LoVo (cell line): ENCODE measurements around the gene ANKRD55.
"Not testable (repeated sequence)": the region's sequence is repeated elsewhere in the genome, so short reads cannot be mapped to it uniquely, and the experiment has no call there.

Source experiments
- DNase-seq: peaks from one replicate; pipeline ENCODE4 v3.0.0-alpha.2; 2016; ENCODE audit warnings: low spot score

ANKRD55 gene

DNA sequence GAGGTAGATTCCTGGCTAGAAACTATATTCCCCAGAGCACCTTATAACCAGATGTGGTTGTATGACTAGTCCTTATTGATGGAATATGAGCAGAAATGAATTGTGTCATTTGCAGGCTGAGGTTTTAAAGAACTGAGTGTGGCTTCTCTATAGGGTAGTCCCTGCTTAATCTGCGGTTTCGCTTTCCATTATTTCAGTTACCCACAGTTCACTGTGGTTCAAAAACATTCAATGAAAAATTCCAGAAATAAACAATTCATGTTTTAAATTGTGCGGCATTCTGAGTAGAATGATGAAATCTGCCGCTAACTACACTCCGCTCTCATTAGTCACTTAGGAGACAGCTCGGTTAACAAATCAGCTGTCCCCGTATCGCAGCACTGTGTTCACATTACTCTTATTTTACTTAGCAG lies 65.1 kb downstream of the ANKRD55 start:
- DNase-seq: no peak

DNA sequence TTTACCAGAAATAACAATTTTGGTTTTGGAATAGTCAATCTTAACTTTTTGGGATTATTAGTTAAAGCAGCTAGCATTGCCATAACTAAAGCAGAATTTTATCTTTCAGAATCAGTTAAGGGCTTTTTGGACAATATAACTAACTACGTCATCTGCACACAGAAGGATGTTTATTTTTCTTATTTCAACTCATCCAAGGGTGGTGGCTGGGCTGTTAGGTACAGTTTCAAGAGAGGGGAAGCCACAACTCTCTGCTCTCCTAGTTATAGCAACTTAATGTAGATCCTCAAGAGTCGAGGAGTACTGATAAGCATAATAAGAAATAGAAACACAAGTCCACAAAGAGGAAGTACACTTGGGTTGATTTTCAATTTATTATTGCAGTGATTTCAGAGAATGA lies 65.6 kb downstream of the ANKRD55 start:
- no peak for DNase-seq

DNA sequence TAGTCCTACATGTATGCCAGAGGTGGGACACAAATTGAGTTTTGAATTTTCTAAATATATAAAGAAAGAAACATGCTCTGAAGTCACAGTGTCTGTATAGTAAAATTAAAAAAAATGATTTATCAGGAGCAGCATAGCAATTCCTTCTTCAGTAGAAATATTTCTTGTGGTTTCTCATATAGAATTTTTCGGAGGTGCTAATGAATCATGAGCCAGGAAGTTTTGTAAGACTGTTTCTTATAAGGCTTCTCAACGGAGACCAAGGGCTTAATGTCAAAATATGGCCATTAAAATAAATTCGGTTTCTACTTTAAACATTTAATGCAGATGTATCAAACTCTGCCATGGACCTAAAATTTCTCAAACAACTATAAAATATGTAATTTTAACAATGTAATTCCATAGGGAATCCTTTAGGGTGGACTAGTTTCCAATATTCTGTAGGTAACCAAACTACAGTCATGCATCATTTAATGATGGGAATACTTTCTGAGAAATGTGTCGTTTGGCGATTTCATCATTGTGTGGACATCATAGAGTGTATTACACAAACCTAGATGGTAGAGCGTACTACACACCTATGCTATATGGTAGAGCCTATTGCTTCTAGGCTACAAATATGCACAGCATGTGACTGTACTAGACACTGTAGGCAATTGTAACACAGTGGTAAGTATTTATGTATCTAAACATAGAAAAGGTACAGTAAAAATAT lies 66.3 kb downstream of the ANKRD55 start:
- no peak for DNase-seq

DNA sequence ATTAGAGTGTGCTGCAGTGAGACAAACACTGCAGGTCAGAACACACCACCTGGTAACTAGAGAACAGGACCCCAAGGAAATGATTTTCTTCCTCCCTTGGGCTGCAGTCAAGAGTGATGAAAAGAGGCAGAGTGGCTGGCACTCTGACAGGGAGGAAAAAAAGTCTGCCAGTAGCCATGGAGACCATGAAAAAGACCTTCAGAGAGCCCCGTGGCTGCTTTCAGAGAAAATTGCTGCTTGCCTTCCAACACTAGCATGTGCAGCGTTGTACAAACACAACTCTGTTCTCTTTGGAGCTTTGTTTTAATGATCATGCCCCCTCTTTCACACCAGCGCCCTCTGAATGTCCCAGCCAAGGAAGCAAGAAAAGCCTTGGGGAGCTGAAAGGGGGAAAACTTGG lies 68.8 kb downstream of the ANKRD55 start:
- no peak for DNase-seq

DNA sequence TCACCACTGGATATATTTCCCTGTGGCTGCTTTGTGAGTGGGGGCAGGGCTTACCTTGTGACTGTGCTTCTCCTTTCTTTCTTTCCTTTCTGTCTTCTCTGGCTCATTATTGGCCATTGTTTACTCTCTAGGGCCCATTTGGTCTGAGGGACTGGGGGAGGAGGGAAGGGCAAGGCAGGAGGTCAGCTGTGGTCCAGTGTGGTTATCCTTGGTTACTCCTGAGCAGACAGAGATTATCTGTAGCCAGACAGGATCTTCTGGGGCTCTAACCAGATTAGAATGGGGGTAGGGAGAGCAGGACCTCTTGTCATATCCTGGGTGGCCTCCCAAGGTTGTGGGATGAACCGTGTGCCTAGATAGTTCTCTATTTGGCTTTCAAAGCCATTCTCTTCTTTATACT lies 71.2 kb downstream of the ANKRD55 start:
- DNase-seq: no peak

DNA sequence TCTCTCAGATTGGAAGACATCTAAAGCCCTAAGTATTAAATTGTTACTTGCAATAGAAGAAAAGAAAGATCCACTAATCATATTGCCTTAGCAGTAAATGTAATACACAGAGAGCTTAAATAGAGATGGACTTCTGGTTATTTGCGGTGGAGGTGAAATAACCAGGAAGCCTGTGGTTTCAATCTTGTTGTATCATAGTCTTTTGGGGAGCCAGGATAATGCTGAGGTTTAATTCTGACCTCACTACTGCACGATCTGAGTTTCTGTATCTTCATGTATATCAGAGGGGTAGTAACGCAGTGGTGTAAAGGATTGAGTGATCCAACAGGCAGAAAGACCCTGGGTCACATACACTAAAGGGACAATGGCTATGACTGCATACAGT lies 71.7 kb downstream of the ANKRD55 start:
- DNase-seq: no peak

DNA sequence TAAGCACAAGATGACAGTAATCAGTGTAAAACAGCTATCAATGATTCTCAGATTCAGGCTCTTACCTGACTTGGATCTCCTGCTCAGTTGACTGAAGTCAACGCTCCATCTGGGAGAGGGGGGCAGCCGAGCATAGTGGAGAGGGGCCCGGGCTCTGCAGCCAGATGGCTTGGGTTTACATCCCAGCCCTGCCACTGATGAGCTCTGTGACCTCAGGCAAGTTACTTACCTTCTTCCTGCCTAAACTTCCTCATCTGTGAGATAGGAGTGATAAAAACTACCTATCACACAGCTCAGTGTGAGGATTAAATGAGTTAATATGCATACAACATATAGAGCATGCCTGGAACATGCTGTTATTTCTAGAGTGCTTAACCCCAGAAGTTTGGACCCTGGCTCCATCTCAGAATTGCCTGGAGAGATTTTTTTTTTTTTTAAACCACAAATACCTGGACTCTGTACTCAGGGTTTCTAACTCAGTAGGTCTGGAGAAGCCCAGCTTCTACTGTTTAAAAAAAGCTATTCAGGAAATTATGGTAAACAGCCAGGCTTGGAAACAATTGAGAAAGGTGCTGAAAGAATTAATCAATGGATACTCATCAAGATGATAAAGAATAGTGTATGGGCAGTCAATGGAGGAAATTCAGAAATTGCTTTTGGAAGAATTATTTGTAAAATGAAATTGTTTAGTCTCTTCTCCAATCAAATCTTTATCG lies 72.2 kb downstream of the ANKRD55 start:
- DNase-seq: no peak

DNA sequence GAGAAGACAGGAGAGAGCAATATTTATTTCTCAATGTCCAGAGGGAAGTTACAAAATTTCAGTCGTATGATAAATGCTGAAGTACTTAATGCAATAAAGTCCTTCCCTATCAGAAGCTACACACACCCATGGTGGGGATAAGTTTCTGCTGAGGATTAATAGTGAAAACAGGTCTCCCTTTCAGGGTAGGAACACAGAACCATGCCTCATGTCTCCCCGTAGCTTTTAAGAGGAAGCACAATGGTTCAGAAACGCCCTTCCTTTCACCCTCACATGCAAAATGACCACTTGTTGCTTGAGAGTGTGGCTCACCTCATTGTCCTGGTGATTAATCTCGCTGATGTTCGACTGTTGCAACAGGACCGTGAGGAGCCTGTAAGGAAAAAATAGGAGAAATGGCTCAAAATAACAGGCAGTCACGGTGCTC lies 73.6 kb downstream of the ANKRD55 start:
- DNase-seq: no peak

DNA sequence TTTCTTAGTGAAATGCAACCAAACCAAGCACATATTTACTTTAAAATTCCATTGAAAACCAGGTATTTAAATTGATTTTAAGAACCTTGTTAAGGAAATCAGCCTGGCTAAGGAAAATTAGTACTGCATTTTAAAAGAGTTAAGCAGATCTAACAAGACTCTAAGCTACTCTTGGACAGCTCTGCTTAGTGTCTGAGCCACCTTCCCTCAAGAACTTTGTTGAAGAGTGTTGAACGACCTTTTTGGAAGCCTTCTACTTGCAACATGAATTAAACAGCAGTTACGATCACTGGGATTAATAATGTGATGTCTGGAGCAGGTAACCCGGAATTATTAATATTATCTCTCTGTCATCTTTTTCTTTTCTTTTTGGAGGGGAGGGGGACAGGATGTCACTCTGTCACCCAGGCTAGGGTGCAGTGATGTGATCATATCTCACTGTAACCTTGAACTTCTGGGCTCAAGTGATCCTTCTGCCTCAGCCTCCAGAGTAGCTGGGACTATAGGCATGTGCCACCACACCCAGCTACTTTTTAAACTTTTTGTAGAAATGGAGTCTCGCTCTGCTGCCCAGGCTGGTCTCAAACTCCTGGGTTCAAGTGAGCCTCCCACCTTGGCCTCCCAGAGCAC lies 74.7 kb downstream of the ANKRD55 start:
- no peak for DNase-seq

DNA sequence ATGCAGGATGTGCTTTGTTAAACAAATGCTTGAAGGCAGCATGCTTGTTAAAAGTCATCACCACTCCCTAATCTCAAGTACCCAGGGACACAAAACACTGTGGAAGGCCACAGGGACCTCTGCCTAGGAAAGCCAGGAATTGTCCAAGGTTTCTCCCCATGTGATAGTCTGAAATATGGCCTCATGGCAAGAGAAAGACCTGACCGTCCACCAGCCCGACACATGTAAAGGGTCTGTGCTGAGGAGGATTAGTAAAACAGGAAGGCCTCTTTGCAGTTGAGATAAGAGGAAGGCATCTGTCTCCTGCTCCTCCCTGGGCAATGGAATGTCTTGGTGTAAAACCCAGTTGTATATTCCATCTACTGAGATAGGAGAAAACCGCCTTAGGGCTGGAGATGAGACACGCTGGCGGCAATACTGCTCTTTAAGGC lies 75.9 kb downstream of the ANKRD55 start:
- not testable (repeated sequence) for DNase-seq

DNA sequence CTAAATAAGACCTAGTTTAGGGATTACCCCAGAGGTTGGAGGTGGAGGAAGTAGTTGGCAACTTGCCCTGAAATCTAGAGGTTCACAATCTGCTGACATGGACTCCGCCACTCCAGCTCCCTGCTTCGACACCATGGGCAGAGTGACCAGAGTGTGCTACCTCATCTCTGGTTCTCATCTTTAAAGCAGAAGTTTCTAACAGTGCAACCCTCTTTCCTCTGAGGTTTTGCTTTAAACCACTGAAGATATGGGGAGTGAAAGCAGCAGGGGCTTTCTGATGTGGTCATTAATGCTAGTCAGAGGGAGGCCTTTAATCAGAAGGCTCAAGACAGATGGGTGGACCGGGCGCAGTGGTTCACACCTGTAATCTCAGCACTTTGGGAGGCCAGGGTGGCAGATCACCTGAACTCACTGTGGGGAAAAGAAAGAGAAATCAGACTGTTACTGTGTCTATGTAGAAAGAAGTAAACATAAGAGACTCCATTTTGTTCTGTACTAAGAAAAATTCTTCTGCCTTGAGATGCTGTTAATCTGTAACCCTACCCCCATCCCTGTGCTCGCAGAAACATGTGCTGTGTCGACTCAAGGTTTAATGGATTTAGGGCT lies 76.4 kb downstream of the ANKRD55 start:
- not testable (repeated sequence) for DNase-seq

DNA sequence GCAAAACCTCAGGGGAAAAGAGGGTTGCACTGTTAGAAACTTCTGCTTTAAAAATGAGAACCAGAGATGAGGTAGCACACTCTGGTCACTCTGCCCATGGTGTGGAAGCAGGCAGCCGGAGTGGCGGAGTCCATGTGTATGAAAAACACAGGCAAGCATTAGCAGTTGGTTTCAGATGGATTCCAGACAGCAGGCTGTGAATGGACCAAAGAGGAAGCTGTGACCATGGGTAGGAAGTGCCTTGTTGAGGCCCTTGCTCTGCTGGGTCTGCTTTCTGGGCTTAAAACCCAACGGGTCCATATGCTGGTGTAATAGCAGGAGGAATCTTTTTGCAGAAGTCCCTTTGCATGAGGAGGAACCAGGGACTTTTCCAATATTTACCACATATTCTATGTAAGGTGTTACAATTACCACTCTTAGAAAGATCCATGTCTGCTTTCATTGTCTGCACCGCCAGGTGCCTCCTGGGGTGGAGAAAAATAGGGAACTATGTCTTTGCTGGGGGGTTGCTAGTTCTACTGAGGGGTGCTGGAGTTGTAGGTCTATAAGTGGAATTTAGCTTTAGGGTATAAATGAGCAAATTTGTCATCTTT lies 77.0 kb downstream of the ANKRD55 start:
- DNase-seq: no peak

DNA sequence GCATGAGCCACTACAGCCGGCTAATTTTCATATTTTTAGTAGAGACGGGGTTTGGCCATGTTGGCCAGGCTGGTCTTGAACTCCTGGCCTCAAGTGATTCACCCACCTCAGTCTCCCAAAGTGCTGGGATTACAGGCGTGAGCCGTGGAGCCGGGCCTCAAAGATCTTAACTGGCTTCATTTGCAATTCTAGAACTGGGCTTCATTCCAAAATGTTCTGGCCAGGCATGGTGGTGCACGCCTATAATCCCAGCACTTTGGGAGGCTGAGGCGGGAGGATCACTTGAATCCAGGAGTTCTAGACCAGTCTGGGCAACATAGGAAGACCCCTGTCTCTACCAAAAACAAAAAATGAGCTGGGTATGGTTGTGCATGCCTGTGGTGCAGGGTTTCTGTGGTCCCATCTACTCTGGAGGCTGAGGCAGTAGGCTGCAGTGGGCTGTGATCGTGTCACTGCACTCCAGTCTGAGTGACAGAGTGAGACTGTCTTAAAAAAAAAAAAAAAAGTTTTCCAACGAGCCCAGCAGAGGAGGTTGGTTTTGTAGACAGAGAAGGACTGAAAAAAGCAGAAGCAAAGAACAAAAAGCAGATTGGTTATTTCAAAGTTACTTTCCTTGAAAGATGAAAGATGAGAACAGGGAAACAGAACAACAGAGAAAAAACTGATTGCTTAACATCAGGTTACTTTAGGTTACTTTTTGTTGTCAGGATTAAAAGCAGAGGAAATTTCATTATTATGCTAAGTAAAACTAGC lies 78.2 kb downstream of the ANKRD55 start:
- no peak for DNase-seq

DNA sequence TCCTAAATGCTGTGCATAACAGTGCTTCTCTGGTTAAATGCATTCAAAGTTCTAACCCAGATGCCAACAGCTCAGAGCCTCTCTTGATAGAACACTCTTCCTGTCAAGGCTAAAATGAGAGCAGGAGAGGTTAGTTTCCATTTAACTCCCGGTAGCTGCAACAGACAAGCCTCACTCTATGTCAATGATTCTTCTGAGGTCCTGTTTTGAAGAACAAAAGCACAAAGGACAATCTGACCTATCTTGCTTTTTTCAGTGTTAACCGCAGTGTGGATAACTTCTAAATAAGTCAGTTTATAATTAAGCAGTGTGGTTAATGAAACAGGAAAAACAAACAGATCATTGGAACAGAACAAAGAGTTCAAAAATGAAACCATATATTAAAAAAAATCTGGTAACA lies 80.7 kb downstream of the ANKRD55 start:
- no peak for DNase-seq

DNA sequence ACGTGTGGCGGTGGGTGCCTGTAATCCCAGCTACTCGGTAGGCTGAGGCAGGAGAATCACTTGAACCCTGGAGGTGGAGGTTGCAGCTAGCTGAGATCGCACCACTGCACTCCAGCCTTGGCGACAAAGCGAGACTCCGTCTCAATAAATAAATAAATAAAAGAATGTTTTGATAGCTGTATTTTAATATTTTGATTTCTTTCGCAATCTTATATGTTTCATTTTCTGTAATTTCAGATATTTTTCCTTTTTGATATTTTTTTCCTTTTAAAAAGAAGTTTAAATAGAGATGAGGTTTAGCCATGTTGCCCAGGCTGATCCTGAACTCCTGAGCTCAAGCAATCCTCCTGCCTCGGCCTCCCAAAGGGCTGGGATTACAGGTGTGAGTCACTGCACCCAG lies 82.4 kb downstream of the ANKRD55 start:
- not testable (repeated sequence) for DNase-seq

DNA sequence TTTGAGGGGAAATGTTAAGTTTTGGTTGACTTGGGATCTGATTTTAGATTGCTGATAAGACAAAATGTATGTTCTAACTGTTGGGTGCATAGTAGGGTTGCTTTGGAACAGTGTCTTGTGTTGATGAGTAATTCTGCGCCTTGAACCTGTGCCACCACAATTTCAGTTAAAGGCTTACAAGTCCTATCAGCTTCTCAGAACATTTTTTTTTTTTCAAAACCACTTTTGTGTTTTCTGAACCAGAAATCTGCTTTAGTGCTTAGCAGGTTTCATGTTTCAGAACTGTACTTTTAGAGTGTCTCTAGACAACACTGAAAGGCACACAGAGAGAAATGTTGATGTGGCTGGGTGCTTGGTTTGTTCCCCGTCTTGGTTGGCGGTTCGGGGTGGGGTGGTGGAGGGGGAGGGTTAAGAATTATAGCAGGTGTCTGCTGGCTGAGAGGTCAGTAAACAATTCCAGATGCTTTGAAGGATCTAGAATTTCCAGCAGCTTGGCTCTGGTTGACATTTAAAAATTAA lies 84.6 kb downstream of the ANKRD55 start:
- DNase-seq: no peak

DNA sequence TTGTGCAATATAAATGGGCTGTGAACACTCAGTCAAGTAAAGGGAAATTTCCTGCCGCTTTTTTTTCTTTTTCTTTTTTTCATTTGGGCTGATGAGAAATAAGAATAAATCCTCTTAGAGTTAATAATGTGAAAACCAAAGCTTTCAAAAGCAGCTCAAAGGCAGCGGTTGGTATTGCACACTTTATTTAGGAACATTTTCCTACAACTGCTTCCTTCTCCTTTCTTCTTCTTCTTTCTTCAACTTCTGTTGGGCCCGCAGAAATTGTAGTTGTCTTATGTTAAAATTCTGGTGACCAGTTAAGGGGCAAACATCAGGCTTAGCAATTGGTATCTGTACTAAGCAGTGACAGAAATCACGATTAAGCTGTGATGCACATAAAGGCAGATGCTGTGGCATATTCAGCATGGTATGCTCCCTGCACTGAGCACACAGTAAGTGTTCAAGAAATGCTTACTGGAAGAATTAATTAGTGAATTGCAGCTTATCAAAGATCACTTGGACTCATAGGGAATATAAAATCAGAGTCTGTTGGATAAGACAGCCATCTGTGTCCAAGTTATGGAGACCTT lies 85.4 kb downstream of the ANKRD55 start:
- DNase-seq: no peak

DNA sequence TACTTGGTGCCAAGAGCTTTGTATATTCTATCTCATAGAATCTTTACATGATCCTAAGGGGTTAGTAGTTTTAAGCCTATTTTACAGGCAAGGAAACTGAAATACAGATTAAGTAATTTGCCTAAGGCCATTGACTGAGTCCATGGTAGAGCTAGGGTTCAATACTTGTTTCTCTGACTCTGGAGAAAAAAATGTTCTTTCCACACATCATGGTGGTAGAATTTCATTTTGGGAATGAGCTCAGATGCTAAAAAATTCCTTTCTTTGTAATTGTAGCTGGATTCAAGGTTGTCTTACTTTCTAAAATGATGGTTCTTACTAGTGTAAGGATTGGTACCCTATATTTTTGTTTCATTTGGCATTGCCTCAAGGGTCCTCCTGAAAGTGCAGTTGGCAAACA lies 86.0 kb downstream of the ANKRD55 start:
- DNase-seq: no peak

DNA sequence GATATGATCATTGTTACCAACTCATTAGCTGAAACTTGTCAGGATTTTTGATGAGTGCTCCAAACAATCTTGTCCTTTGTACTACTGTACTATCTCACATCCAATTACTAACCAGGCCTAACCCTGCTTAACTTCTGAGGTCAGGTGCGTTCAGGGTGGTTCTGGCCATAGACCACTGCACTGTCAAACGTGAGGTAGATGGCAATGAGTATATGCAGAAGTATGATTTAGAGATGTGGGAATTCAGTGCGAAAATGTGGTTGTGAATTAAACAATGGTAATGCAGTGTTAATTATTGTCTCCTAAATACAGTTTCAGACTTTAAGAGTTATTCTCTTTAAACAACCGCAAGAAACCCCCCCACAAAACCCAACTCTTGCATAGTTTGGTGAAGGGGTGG lies 86.5 kb downstream of the ANKRD55 start:
- DNase-seq: no peak

DNA sequence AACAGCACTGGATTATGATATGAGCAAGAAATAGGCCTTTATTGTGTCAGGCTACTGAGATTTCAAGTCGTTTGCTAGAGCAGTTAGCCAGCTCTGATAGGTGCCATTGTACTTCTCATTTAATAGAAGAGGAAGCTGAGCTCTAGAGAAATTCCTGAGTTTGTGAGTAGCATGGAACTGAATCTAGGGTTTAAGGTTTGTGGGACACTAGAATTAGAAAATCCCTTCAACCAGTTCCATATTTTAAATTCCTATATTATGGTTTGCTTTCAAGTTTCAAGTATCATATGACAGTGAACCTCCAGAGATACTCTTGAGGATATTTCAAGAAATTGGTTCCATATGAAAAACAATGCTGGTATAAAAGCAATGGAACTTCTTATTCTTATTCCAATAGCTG lies 87.6 kb downstream of the ANKRD55 start:
- no peak for DNase-seq

DNA sequence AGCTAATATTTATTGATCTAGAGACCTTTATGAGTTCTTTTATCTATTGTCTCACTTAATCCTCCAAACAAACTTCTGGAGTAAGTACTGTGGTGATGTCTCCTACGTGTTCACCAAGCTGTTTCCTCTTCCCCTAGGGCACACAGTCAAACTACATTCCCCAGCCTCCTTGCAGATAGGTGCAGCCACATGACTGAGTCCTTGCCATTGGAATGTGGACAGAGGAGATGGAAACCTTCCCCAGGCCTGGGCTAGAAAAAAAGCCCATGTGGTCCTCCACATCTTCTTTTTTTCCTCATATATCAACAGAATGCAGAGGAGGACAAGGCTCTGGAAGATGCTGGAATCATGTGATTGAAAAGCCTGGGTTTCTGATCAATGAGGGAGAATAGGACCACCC lies 88.0 kb downstream of the ANKRD55 start:
- no peak for DNase-seq
